ENCODE measurements around the gene MITD1. TPM values are rescaled to one million over a fixed set of nuclear protein-coding genes. Genes with fewer than 3 reads are reported as not detected.
"Not testable (repeated sequence)": the region's sequence is repeated elsewhere in the genome, so short reads cannot be mapped to it uniquely, and the experiment has no call there.

The MITD1 gene
- total RNA-seq, result 20.0 TPM

DNA sequence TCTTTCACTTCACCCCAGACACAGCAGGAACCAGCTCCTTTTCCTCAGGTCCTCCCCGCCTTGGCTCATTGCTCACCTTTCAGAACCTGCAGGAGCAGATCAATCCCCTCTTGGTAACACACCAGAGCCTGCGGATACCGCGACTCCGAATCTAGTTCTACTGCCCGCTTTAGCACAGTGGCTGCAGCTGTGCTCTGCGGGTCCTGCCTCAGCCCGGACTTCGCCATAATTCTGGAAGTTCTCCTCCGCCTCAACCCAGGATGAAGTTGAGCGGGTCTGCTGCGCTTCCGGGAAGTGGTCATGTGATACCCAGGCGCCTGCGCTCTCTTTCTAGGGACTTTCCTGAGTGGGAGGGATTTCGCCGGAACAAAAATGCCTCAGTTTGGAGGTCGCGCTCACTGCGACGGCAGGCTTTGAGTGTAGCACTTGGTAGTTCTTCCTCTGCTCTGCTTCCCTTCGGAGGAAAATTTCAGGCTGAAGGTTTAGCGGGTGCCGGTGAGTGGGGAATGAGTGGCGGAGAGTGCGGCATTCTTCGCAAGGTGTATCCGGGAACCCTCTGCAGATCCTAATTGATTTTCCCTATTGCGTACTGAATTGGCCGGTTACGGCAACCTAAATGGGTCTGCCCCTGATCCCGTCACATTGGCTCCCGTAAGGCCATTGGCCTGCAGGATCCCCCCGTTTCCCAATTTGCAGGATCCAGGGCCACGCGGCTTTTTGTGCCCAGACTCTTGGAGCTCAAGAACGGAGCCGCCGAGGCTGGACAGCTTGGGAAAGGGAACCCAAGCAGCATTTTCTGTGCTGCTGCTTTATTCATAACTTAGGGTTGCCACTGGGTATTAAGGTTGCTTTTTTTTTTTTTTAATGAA lies at the start of gene MITD1, which contains the start of gene MRPL30:
Gene MITD1 (minus strand): TSS at position 304 of the 869 bp plus-strand sequence. CDS start 77 bp downstream, at position 227.
Gene MRPL30 (plus strand): TSS at position 430 of the 869 bp plus-strand sequence. CDS start 5,020 bp downstream, outside the sequence.
- DNase-seq, result peak; percentile 90

DNA sequence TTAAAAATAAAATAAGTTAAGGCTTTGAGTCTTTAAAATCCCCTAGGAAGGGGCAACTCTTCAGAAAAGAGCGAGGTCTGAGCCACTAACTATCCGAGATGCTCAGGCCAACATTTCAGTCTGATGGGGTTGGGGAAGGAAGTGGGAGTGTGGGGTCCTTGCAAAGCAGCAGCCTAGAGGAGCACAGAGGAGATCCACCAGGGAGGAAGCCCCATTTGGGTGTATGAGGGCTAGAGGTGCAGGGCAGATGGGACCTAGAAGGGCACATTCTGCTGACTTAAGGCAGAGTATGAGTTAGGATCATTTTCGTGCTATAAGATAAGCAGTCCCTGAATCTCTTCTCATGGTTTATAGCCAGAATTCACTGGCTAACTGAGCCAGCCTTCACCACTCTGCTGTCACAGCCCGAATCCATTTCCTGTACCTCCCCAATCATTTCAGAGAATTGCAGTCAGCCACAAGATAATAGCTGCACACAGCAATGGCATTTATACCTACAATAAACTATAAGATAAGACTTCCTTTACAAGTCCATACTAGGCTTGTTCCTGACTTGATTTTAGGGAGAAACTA lies 37.2 kb upstream of the MITD1 start:
- DNase-seq, result no peak

DNA sequence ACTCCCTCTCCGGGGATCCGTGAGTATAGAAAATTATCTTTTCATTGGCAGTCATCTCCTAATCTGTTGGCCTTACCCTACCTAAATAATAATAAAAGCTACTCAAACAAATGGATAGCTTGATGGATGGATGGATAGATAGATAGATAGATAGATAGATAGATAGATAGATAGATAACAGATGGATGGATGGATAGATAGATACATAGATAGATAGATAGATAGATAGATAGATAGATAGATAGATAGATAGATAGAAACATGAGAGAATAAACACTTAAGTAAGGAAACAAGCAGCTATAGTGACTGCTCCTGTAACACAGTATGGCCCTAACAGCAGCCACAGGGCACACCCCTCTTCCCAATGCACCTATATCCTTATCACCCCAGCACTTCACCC lies 35.2 kb upstream of the MITD1 start:
- DNase-seq, result no peak

DNA sequence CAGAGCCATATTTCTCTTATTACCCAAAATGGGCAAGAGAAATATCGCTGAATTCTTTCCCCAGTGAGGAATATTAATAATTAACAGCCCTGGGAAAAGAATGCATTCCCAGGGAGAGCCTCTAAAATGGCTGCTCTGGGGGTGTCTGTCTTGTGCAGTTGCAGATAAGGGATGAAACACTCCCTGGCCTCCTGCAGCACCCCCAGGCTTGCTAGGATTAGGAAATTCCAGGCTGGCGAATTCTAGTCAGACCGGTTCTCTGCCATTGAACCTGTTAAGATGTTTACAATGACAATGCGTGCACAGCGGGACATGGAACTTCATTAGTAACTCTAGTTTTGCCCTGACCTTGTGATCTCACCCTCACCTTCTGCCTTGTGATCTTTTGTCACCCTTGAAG lies 24.6 kb upstream of the MITD1 start:
- no peak for DNase-seq

DNA sequence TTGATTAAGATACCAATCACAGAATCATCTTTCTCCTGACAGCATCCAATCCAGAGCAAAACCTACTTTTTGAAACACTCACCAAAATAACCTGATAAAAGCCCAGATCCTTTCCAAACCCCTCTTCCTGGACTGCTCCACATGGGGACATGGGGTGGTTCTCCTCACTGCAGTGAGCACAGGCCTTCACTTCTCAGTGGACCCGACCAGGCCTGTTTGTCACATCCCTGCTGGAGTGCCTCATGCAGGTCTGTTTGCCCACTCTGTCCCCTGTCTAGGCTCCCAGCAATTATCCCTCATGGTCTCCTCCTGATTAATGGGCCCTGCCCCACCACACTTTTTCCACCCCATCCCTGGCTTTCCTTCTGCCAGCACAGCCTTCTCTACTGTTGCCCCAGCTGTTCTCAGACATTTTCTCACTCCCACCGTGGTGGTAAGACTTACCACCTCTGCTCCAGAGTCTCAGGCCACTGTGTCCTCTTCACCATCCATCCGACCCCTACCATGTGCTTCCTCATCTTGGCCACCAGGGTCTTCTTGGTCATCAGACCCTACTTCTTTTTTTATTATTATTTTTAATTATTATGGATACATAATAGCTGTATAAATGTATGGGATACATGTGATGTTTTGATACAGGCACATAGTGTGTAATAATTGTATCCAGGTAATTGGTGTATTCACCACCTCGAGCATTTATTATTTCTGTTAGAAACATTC lies 21.3 kb upstream of the MITD1 start:
- no peak for DNase-seq

DNA sequence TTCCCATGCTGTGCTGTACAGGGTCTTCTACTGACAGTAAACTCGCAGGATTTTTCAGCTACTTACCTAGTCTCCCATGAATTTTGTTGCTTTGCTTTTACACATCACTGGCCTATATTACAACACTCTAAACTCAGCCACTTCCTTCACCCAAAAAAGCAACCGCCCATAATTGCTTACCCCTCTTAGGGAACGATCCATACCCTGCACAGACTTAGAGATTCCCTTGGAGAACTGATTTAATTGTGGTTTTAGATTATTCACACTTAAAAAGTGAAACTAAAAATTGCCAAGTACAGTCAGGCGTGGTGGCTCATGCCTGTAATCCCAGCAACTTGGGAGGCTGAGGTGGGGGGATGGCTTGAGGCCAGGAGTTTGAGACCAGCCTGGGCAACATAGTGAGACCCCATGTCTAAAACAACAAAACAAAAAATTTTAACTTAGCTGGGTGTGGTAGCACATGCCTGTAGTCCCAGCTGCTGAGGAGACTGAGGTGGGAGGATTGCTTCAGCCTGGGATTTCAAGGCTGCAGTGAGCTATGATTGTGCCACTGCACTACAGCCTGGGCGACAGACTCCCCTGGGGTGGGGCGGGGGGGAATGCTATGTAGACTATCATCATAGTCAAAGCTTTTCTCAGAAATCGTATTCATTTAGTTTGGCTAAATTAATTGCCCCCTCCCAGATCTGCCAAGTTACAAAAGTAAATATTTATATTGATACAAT lies 19.4 kb upstream of the MITD1 start:
- no peak for DNase-seq

DNA sequence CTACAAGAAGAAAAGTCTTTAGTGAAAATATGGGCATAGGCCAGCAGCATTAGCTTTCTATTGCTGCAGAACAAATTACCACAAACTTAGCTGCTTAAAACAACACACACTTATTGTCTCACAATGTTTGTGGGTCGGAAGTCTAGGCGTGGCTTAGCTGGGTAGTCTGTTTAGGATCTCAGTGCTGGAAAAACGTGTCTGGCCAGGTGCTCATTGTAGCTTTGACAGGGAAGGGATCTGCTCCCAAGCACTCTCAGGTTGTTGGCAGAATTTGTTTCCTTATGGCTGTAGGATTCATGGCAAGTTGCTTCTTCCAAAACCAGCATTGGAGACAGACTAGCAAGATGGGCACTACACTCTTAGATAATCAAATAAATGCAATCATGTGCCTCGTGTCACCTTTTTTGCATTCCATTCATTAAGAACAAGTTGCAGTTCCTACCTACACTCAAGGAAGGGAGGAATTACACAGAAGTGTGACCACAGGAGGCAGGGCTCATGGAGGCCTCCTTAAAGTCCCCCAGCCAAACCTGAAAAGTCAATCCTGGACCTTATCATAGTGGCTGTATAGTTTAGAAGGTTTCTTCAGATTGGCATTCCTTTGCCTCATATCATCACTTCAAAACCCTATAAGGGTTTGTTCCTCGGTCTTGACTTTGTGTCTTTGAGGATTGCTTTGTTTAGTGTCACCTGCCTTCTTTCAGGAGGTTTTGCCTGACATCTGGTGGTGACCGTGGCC lies 17.4 kb upstream of the MITD1 start:
- DNase-seq, result no peak

DNA sequence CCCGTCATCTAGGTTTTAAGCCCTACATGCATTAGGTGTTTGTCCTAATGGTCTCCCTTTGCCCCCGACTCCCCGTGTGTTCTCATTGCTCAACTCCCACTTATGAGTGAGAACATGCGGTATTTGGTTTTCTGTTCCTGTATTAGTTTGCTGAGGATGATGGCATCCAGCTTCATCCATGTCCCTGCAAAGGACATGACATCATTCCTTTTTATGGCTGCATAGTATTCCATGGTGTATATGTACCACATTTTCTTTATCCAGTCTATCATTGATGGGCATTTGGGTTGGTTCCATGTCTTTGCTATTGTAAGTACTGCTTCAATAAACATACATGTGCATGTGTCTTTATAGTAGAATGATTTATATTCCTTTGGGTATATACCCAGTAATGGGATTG lies 11.5 kb upstream of the MITD1 start:
- not testable (repeated sequence) for DNase-seq

DNA sequence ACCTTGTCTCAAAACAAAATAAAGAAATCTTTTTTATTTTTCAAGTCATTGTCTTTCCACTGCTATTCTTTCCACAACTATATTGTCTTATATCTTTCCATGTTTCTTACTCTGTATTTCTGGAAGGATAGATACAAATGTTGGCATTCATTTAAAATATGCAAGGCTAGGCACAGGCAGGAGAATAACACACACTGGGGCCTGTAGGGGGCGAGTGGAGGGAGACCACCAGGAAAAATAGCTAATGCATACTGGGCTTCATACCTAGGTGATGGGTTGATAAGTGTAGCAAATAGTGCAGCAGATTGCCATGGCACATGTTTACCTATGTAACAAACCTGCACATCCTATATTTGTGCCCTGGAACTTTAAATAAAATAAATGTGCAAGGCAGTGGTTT lies 9.7 kb upstream of the MITD1 start:
- no peak for DNase-seq

DNA sequence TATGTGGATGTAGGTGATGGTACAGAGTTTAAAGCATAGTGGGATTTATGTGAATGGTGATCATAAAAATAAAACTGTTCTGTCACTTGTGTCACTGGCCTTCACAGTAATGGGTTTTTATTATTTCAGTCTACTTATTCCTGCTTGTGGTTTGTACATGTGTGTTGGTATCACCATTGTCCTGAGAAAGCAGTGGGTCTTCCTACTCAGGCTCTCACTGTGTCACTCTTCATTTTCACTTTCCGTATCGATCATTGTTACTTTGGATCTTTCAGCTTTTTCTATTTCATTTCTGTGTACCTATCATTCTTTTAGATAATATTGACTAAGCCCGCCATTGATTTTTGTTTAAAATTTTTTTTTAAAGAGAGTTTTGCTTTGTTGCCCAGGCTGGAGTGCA lies 7.5 kb upstream of the MITD1 start:
- no peak for DNase-seq

DNA sequence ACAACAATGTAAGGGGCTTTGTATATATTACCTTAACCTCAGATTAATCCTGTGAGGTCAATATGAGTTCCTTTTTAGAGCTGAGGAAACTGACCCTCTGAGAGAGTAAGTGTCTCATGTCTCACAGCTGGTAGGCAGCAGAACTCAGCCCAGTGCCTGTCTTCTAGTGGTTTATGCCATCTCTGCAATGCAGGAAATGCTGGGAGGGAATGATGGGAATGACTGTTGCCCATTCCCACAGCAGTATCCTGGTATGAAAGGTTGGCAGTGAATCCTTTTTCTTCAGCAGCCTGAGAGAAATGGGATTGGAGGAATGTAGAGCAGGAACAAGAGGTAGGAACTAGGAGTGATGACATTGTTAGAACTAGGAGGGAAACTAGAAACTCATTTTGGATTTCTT lies 6.2 kb upstream of the MITD1 start:
- DNase-seq, result no peak

DNA sequence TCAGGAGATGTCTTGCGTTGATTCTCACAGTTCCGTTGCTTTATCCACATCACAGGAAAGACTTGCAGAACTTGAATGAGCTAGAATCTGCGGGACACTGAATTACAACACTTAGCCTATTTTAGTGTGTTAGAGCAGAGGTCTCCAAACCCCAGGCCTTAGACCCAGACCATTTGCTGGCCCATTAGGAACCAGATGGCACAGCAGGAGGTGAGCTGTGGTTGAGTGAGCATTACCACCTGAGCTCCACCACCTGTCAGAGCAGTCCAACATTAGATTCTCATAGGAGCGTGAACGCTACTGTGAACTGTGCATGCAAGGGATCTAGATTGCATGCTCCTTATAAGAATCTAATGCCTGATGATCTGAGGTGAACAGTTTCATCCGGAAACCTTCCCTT lies 4.0 kb upstream of the MITD1 start:
- no peak for DNase-seq

DNA sequence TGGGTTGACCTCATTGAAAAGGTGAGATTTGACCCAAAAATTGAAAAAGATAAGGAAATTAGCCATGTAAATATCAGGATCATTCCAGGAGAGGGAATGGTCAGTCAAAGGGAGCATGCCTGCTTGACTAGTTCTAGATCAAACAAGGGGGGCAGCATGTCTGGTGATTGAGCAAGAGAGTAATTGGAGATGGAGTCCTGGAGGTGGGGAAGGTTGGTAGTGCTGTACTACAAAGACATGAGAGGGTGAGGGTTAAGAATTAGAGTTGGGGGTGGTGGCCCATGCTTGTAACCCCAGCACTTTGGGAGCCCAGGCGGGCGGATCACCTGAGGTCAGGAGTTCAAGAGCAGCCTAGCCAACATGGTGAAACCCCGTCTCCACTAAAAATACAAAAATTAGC lies 2.2 kb upstream of the MITD1 start:
- DNase-seq, result no peak

DNA sequence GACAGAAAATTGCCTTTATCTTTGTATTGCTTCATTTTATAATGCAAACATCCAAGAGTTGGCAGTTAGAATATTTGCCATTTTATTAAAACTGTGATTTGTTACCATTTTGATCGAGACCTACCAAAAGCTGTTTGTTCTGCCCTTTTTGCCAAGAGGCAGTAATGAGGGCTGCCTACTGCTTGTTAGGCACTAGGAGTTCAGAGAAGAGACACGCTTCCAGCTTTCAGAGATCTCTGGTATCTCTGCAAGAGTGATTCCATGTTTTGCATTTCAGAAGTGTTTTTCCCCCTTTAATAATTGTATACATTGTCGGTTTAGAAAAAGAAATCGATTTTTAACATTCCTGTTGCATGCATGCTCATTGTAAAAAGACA lies 754 bp upstream of the MITD1 start:
- no peak for DNase-seq

DNA sequence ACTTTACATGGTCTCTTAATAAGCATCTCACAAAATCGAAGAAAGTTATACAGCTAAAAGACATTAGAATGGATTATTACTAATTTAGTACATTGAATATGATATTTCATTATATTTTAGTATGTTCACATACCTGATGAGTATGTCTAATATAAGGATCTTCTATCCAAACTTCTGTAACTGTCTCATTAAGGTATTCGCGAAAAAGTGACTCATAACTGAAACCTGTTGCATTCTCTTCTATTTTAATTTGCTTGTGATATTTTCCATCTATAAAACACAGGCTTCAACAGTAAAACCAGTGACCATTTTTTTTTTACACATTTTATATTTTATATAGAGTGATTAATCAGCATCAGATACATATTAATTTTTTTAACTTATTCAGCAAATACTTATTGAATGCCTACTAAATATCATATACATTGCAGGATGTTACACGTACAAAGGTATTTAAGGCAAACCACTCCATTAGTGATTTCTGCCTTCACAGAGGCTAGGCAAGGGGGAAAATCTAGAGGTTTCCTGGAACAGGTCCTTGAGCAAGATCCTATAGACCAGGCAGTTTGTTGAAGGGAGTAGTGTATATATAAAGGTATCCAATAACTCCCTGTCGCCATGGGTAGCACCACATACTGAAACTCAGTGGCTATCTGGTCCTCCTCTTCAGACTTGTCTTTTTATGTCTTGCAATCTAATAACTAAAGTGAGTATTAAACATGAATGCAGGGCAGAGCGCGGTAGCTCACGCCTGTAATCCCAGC lies 9.3 kb downstream of the MITD1 start:
- no peak for DNase-seq

DNA sequence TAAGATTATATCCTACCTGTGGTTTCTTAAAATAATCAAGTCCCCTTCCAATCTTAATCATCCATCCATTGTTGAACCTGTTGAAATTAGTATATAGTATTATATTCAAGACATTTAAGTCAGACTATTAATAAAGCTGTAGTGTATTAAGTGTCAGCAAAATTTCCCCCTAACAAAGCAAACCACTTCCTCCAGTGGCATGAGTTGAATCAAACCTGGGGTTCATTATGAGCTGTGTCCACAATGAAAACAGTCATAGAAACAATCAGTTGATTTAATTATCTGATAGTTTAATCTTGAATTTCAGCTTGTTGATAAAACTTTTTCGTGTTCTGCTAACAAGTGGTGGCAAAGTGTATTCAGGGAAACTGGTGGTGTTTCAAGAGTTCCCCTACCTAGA lies 11.3 kb downstream of the MITD1 start:
- no peak for DNase-seq

DNA sequence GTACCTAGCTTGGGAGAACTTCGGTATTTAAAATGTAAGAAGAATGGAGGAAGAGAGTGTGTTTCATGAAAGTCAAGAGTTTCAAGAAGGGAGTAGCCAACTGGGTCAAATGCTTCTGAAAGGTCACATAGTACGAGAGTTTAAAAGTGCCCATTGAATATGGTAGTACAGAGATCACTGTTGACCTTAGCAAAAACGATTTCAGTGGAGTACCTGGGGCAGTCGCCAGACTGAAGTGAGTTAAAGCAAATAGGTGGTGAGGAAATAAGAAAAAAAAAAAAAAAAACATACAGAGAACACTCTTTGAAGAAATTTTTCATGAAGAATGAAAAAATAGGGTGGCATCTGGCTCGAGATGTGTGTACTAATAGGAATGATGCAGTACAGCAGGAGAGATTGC lies 14.6 kb downstream of the MITD1 start:
- no peak for DNase-seq

DNA sequence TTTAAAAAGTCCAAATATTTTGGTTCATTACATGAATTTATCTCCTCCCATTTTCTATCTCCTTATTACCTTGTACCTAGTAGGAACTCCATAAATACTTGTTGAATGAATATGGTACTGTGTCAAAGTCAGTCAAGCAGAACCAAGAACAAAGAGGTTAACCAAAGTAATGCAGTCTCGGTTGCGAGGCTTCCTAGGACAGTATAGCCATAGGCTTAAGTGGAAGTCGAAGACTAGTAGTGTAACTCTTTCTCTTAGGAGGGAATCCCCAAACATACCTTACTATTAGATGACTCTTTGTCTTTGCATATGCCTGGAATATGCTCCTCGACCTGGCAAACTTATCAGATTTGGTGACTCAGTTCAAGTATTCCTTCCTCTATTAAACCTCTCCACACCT lies 21.3 kb downstream of the MITD1 start:
- no peak for DNase-seq

DNA sequence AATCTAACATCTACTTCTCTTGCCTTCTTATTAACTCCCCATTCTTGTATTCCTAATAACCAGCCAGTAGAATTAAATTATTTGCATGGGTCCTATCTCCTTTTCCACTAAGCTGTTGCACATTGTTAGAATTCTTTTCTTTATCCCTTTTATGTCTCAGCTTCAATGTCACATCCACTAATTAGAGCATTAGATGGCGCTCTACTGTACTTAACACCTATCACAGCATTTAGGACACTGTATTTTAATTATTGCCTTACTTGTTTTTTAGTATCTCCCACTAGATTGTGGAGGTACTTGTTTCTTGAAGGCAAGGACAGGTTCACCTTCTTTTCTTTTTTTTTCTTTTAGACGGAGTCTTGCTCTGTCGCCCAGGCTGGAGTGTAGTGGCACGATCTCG lies 22.3 kb downstream of the MITD1 start:
- no peak for DNase-seq

DNA sequence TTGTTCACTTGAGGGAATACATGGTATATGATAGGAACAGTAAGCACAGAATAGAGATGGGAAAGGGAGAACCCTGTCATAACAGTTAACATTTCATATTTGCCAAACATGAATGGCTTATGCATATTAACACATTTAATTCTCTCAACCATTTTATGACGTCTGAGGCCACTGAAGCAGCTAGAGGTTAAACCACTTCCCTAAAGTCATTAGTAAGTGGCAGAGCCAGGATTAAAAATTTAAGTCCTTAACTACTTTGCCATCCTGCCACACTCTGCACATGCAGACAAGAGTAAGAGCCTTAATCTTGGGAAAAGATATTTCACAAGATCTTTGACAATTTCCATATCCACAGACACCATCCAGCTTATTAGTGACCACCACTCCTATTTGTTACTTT lies 24.0 kb downstream of the MITD1 start:
- no peak for DNase-seq

All from occipital lobe (tissue), 2 donors.